Stimulated activated CD8-positive, alpha-beta memory T cell treated with anti-CD3 and anti-CD28 coated beads, Interleukin-12 subunit alpha, Interleukin-12 subunit beta, amount 100 ng/mL, for 24 hours (primary cell): Measurements from ENCODE around the gene SUCLG2.

ENCODE experiments used
- DNase-seq: peaks from one replicate; pipeline ENCODE4 v3.0.0-alpha.2; 2020; ENCODE audit errors: extremely low read depth

Gene SUCLG2

GRCh38 chr3:67458896-67459530 is 195.4 kb downstream of the SUCLG2 start:
- DNase-seq, result no peak

- no peak for DNase-seq
Observed at GRCh38 chr3:67458408-67458807, 196.0 kb downstream of the SUCLG2 start.

GRCh38 chr3:67453628-67454027 is 200.8 kb downstream of the SUCLG2 start:
- no peak for DNase-seq

- no peak for DNase-seq
Observed at GRCh38 chr3:67450153-67450552, 204.3 kb downstream of the SUCLG2 start.

- no peak for DNase-seq
Observed at GRCh38 chr3:67447393-67447792, 207.0 kb downstream of the SUCLG2 start.

GRCh38 chr3:67437789-67438188 is 216.6 kb downstream of the SUCLG2 start:
- no peak for DNase-seq

GRCh38 chr3:67437090-67437489 is 217.3 kb downstream of the SUCLG2 start:
- no peak for DNase-seq

GRCh38 chr3:67433109-67433508 is 221.3 kb downstream of the SUCLG2 start:
- no peak for DNase-seq

GRCh38 chr3:67431887-67432286 is 222.5 kb downstream of the SUCLG2 start:
- DNase-seq, result no peak

- no peak for DNase-seq
Observed at GRCh38 chr3:67423722-67424121, 230.7 kb downstream of the SUCLG2 start.

- DNase-seq, result no peak
Observed at GRCh38 chr3:67421912-67422311, 232.5 kb downstream of the SUCLG2 start.

GRCh38 chr3:67419779-67420178 is 234.6 kb downstream of the SUCLG2 start:
- DNase-seq, result no peak

- DNase-seq, result no peak
Observed at GRCh38 chr3:67419218-67419529, 235.2 kb downstream of the SUCLG2 start.

- no peak for DNase-seq
Observed at GRCh38 chr3:67418426-67419217, 235.8 kb downstream of the SUCLG2 start.

GRCh38 chr3:67416703-67417102 is 237.7 kb downstream of the SUCLG2 start:
- DNase-seq, result no peak

- DNase-seq, result no peak
Observed at GRCh38 chr3:67415511-67415910, 238.9 kb downstream of the SUCLG2 start.

- DNase-seq, result no peak
Observed at GRCh38 chr3:67414740-67415139, 239.7 kb downstream of the SUCLG2 start.

GRCh38 chr3:67405193-67405592 is 249.2 kb downstream of the SUCLG2 start:
- no peak for DNase-seq

GRCh38 chr3:67402873-67403272 is 251.5 kb downstream of the SUCLG2 start:
- DNase-seq, result no peak

- no peak for DNase-seq
Observed at GRCh38 chr3:67401921-67402320, 252.5 kb downstream of the SUCLG2 start.

- no peak for DNase-seq
Observed at GRCh38 chr3:67400476-67400875, 253.9 kb downstream of the SUCLG2 start.

GRCh38 chr3:67389176-67389575 is 265.2 kb downstream of the SUCLG2 start:
- no peak for DNase-seq

GRCh38 chr3:67388738-67389137 is 265.7 kb downstream of the SUCLG2 start:
- no peak for DNase-seq

- no peak for DNase-seq
Observed at GRCh38 chr3:67386451-67386850, 268.0 kb downstream of the SUCLG2 start.
